Neural cell (in vitro differentiated cells): Measurements from ENCODE around the gene FRZB. TPM values are rescaled to one million over a fixed set of nuclear protein-coding genes. Genes with fewer than 3 reads are reported as not detected.

Experiments used
- H2AFZ ChIP-seq: fragments of 200-600, 300-800 bp; sonication (generic), shearing (Covaris generic); 2 replicates; pipeline ENCODE4 v1.6.0; 2014; ENCODE audit warnings: low read depth, mild to moderate bottlenecking, antibody characterized with exemption, low read length, moderate library complexity
- H3F3A ChIP-seq: fragments of 200-600 bp; shearing (Covaris generic); 2 replicates; pipeline ENCODE4 v1.6.1; 2016; ENCODE audit warnings: mild to moderate bottlenecking, moderate library complexity, mixed read lengths, antibody characterized with exemption, low read length; ENCODE audit not compliant: insufficient read depth, poor library complexity, severe bottlenecking
- H3K27ac ChIP-seq: fragments of 200-600, 300-800 bp; sonication (generic), shearing (Covaris generic); 2 replicates; pipeline ENCODE4 v1.5.1; 2014; ENCODE audit warnings: mild to moderate bottlenecking, low read length, moderate library complexity
- H3K27me3 ChIP-seq: fragments of 300-800, 200-600 bp; sonication (generic), shearing (Covaris generic); 2 replicates; pipeline ENCODE4 v1.6.0; 2014; ENCODE audit warnings: mild to moderate bottlenecking, low read depth, low read length, moderate library complexity; ENCODE audit not compliant: insufficient read depth
- H3K36me3 ChIP-seq: fragments of 300-800, 200-600 bp; sonication (generic), shearing (Covaris generic); 2 replicates; pipeline ENCODE4 v1.5.1; 2014; ENCODE audit warnings: mild to moderate bottlenecking, antibody characterized with exemption, low read length, moderate library complexity; ENCODE audit not compliant: insufficient read depth
- H3K4me2 ChIP-seq: fragments of 300-800, 200-600 bp; sonication (generic), shearing (Covaris generic); 2 replicates; pipeline ENCODE4 v1.6.0; 2014; ENCODE audit warnings: mild to moderate bottlenecking, low read length
- H3K4me3 ChIP-seq: fragments of 300-800, 200-600 bp; sonication (generic), shearing (Covaris generic); 2 replicates; pipeline ENCODE4 v1.5.1; 2014; ENCODE audit warnings: mild to moderate bottlenecking, low read length, moderate library complexity
- H3K79me2 ChIP-seq: fragments of 200-600 bp; shearing (Covaris generic); replicated peaks from 2 replicates; pipeline ENCODE4 v1.6.0; 2014; ENCODE audit warnings: mild to moderate bottlenecking, low read length, moderate library complexity; ENCODE audit not compliant: insufficient read depth
- H3K9ac ChIP-seq: fragments of 300-800, 200-600 bp; sonication (generic), shearing (Covaris generic); 2 replicates; pipeline ENCODE4 v1.6.1; 2016; ENCODE audit warnings: mild to moderate bottlenecking, low read length, mixed read lengths
- H3K9me2 ChIP-seq: fragments of 200-600 bp; shearing (Covaris generic); 2 replicates; pipeline ENCODE4 v1.6.1; 2016; ENCODE audit warnings: mild to moderate bottlenecking, low read length, mixed read lengths; ENCODE audit not compliant: insufficient read depth
- H3K9me3 ChIP-seq: fragments of 200-600, 300-800 bp; sonication (generic), shearing (Covaris generic); 2 replicates; pipeline ENCODE4 v1.6.1; 2016; ENCODE audit warnings: mild to moderate bottlenecking, mixed run types, low read length, moderate library complexity, mixed read lengths
- H4K20me1 ChIP-seq: fragments of 200-600 bp; shearing (Covaris generic); 2 replicates; pipeline ENCODE4 v1.6.1; 2016; ENCODE audit warnings: mild to moderate bottlenecking, mixed run types; ENCODE audit not compliant: insufficient read depth
- EP300 ChIP-seq: fragments of 450-650 bp; conservative IDR thresholded peaks from 2 replicates; pipeline ENCODE4 v1.6.1; 2014; ENCODE audit warnings: antibody characterized with exemption, mild to moderate bottlenecking, moderate library complexity; ENCODE audit not compliant: poor library complexity, severe bottlenecking
- EZH2 ChIP-seq: fragments of 200-600, 300-800 bp; shearing (Covaris generic), sonication (generic); IDR thresholded peaks from 2 replicates; pipeline ENCODE4 v1.6.1; 2014; ENCODE audit warnings: antibody characterized with exemption, low read length, borderline replicate concordance, mild to moderate bottlenecking; ENCODE audit not compliant: insufficient read depth, poor library complexity, severe bottlenecking
- MXI1 ChIP-seq: fragments of 450-650 bp; conservative IDR thresholded peaks from 2 replicates; pipeline ENCODE4 v1.6.1; 2014; ENCODE audit warnings: antibody characterized with exemption, mild to moderate bottlenecking; ENCODE audit not compliant: poor library complexity, severe bottlenecking
- POLR2AphosphoS5 ChIP-seq: IDR thresholded peaks from 2 replicates; pipeline ENCODE4 v1.6.1; 2012
- RAD21 ChIP-seq: fragments of 450-650 bp; conservative IDR thresholded peaks from 2 replicates; pipeline ENCODE4 v1.6.1; 2014; ENCODE audit warnings: antibody characterized with exemption, mild to moderate bottlenecking, moderate library complexity
- SMC3 ChIP-seq: fragments of 450-650 bp; conservative IDR thresholded peaks from 2 replicates; pipeline ENCODE4 v1.6.1; 2014; ENCODE audit warnings: antibody characterized with exemption, mild to moderate bottlenecking, moderate library complexity; ENCODE audit not compliant: poor library complexity
- TAF1 ChIP-seq: IDR thresholded peaks from 2 replicates; pipeline ENCODE4 v1.6.1; 2012; ENCODE audit warnings: low read depth
- polyA plus RNA-seq: library from polyadenylated mRNA; depleted of rRNA; stranded (reverse); fragments of >200 nt; gene quantifications from 2 replicates; pipeline ENCODE4 v1.2.3, GENCODE V29; 2014
- TF ChIP-seq, protein P1 (sequence below): IDR thresholded peaks from 2 replicates; pipeline ENCODE4 v1.6.1; 2012; ENCODE audit warnings: borderline replicate concordance
- TF ChIP-seq, protein P2 (sequence below): fragments of 450-650 bp; IDR thresholded peaks from 2 replicates; pipeline ENCODE4 v1.5.1; 2014; ENCODE audit warnings: antibody characterized with exemption, mild to moderate bottlenecking, moderate library complexity; ENCODE audit not compliant: poor library complexity, severe bottlenecking

Gene FRZB
- polyA plus RNA-seq, 1 donor from 2014 or later, result 3.5 TPM

DNA sequence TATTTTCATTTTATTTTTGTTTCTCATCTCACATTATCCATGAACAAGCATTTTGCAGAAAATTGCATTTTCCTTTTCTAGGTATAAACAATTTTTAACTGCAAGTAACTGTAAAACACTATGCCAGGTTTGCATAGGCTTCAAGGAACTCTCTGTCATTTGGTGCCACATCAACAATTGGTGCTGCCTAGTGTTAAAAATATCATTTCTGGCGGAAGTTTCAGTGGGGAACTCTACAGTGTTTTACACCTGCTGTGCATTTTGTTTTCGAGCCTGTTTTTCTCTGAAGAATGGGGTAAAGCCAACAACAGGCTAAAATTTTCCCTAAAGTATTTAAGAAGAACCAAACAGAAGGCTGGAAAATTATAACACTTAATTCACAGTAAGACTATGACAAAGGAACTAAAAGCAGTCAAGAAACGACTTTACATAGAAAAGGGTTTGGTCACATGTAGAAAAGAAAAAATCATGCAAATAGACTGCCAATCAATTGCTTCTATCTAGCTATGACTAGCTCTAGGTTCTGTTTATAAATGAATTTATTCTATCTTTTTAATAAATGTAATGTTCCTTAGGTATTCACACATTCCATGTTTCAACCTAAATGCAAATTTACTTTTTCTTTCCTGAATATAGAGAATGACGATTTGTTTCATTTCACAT lies 21.4 kb upstream of the FRZB start:
- Histone ChIP-seq H3K4me3 (no peak overlapping the region), H3K9me3 (no peaks in the 10 kb centered on the region), H3K9me2 (no peaks in the 10 kb centered on the region), H3K36me3 (no peaks in the 10 kb centered on the region), H3K4me2 (no peak overlapping the region), H3K9ac (no peak overlapping the region), H3K27me3 (no peaks in the 10 kb centered on the region), H3F3A (no peaks in the 10 kb centered on the region), H4K20me1 (no peaks in the 10 kb centered on the region), H3K27ac (no peak overlapping the region), H3K79me2 (no peaks in the 10 kb centered on the region), H2AFZ (no peak overlapping the region)
- TF ChIP-seq MXI1 (no peak), EZH2 (no peak), RAD21 (no peak), EP300 (no peak), TAF1 (no peak), POLR2AphosphoS5 (no peak), SMC3 (no peak)
- TF ChIP-seq, protein P1, sequence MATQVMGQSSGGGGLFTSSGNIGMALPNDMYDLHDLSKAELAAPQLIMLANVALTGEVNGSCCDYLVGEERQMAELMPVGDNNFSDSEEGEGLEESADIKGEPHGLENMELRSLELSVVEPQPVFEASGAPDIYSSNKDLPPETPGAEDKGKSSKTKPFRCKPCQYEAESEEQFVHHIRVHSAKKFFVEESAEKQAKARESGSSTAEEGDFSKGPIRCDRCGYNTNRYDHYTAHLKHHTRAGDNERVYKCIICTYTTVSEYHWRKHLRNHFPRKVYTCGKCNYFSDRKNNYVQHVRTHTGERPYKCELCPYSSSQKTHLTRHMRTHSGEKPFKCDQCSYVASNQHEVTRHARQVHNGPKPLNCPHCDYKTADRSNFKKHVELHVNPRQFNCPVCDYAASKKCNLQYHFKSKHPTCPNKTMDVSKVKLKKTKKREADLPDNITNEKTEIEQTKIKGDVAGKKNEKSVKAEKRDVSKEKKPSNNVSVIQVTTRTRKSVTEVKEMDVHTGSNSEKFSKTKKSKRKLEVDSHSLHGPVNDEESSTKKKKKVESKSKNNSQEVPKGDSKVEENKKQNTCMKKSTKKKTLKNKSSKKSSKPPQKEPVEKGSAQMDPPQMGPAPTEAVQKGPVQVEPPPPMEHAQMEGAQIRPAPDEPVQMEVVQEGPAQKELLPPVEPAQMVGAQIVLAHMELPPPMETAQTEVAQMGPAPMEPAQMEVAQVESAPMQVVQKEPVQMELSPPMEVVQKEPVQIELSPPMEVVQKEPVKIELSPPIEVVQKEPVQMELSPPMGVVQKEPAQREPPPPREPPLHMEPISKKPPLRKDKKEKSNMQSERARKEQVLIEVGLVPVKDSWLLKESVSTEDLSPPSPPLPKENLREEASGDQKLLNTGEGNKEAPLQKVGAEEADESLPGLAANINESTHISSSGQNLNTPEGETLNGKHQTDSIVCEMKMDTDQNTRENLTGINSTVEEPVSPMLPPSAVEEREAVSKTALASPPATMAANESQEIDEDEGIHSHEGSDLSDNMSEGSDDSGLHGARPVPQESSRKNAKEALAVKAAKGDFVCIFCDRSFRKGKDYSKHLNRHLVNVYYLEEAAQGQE, result no peak
- TF ChIP-seq, protein P2, sequence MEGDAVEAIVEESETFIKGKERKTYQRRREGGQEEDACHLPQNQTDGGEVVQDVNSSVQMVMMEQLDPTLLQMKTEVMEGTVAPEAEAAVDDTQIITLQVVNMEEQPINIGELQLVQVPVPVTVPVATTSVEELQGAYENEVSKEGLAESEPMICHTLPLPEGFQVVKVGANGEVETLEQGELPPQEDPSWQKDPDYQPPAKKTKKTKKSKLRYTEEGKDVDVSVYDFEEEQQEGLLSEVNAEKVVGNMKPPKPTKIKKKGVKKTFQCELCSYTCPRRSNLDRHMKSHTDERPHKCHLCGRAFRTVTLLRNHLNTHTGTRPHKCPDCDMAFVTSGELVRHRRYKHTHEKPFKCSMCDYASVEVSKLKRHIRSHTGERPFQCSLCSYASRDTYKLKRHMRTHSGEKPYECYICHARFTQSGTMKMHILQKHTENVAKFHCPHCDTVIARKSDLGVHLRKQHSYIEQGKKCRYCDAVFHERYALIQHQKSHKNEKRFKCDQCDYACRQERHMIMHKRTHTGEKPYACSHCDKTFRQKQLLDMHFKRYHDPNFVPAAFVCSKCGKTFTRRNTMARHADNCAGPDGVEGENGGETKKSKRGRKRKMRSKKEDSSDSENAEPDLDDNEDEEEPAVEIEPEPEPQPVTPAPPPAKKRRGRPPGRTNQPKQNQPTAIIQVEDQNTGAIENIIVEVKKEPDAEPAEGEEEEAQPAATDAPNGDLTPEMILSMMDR, result no peak

DNA sequence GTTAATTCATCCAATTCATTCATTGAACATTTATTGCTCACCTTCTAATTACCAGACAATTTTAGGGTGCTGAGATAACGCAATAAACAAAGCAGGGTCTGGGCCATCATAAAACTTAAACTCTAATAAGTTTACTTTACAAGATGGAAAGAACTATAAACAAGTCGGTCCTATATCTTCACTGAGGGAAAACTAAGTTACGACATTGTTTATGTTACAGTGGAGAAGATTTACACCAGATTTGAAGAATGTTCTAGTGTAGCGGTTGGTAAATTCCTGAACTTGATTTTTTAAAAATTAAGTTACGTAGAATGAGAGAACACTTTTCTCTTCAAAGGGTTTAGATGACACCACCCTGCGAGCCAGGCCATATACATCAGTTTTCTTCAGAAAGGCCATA lies 20.7 kb upstream of the FRZB start:
- no peak overlapping the region for H3K4me2 ChIP-seq
- no peaks in the 10 kb centered on the region for H3K9me2 ChIP-seq
- H3K9me3 ChIP-seq, result no peaks in the 10 kb centered on the region
- no peak overlapping the region for H3K4me3 ChIP-seq
- H3K79me2 ChIP-seq, result no peaks in the 10 kb centered on the region
- H3K27ac ChIP-seq, result no peak overlapping the region
- H3F3A ChIP-seq, result no peaks in the 10 kb centered on the region
- H4K20me1 ChIP-seq, result no peaks in the 10 kb centered on the region
- H3K36me3 ChIP-seq, result no peaks in the 10 kb centered on the region
- no peak overlapping the region for H3K9ac ChIP-seq
- H2AFZ ChIP-seq, result no peak overlapping the region
- TF ChIP-seq, protein P2, result no peak
- no peak for TF ChIP-seq SMC3
- TF ChIP-seq EZH2, result no peak
- TF ChIP-seq MXI1, result no peak
- no peak for TF ChIP-seq RAD21
- TF ChIP-seq POLR2AphosphoS5, result no peak
- TF ChIP-seq, protein P1, result no peak
- TF ChIP-seq EP300, result no peak
- no peak for TF ChIP-seq TAF1
- no peaks in the 10 kb centered on the region for H3K27me3 ChIP-seq
